ENCODE data around the gene NPAS3.

GRCh38 chr14:33280646-33281045 is 342.0 kb downstream of the NPAS3 start:
- TF ChIP-seq CTCF (IDR thresholded peaks at IDR 0.05; ENCODE audit: low read depth, low read length, missing input control) (no peak), MAX (IDR thresholded peaks at IDR 0.05) (no peak), SP1 (IDR thresholded peaks at IDR 0.05) (no peak), RAD21 (IDR thresholded peaks at IDR 0.05) (no peak), GABPA (IDR thresholded peaks at IDR 0.05 in 1 of 2, conservative IDR thresholded peaks at IDR 0.05 in 1 of 2) (no peak), JUND (IDR thresholded peaks at IDR 0.05) (no peak), YY1 (IDR thresholded peaks at IDR 0.05) (no peak), TAF1 (conservative IDR thresholded peaks at IDR 0.05) (no peak), HNF4G (IDR thresholded peaks at IDR 0.05) (no peak), HNF4A (conservative IDR thresholded peaks at IDR 0.05) (no peak), REST (IDR thresholded peaks at IDR 0.05) (no peak), RXRA (IDR thresholded peaks at IDR 0.05) (no peak), EGR1 (IDR thresholded peaks at IDR 0.05; ENCODE audit: low read depth in 2 of 2) (no peak), ZBTB33 (IDR thresholded peaks at IDR 0.05) (no peak)

Data from liver (tissue), 3 donors.